Measurements from ENCODE around the gene STXBP5.

STXBP5 gene

GRCh38 chr6:147238906-147239305 lies 34.7 kb downstream of the STXBP5 start:
- H3K27ac ChIP-seq (ENCODE audit: low read length), result no peak overlapping the region
- TF ChIP-seq EZH2phosphoT487 (IDR thresholded peaks at IDR 0.05; ENCODE audit: low read depth), result no peak
- no peak for TF ChIP-seq CTCF (IDR thresholded peaks at IDR 0.05; ENCODE audit: low read depth, low read length)
- no peaks in the 10 kb centered on the region for H3K9me3 ChIP-seq (ENCODE audit: insufficient read depth, low read length)
- no peaks in the 10 kb centered on the region for H3K27me3 ChIP-seq (ENCODE audit: low read depth, low read length)
- no peaks in the 10 kb centered on the region for H3K4me1 ChIP-seq (ENCODE audit: low read length)
- H2AFZ ChIP-seq (ENCODE audit: low read depth, low read length), result no peak overlapping the region
- no peak overlapping the region for H3K9ac ChIP-seq (ENCODE audit: low read length)
- no peaks in the 10 kb centered on the region for H4K20me1 ChIP-seq (ENCODE audit: insufficient read depth, low read length)
- H3K36me3 ChIP-seq (replicated peaks; ENCODE audit: low read depth, low read length), result no peaks in the 10 kb centered on the region
- no peak overlapping the region for H3K4me2 ChIP-seq (ENCODE audit: low read length)
- H3K79me2 ChIP-seq (ENCODE audit: low read length), result no peaks in the 10 kb centered on the region
- no peak overlapping the region for H3K4me3 ChIP-seq (ENCODE audit: low read length)

DNA sequence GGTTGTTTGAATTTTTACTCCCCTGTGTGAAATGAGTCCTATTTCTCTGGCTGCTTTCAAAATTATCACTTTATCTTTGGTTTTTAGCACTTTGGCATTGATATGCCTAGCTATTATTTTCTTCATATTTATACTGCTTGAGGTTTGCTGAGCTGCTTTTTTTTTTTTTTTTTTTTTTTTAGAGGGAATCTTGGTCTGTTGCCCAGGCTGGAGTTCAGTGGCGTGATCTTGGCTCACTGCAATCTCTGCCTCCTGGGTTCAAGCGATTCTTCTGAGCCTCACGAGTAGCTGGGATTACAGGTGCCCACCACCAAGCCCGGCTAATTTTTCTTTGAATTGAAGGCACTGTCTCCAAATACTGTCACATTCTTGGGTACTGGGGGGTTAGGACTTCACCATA lies 40.6 kb downstream of the STXBP5 start:
- H3K9me3 ChIP-seq (ENCODE audit: insufficient read depth, low read length), result no peaks in the 10 kb centered on the region
- H3K27ac ChIP-seq (ENCODE audit: low read length), result no peak overlapping the region
- no peaks in the 10 kb centered on the region for H3K27me3 ChIP-seq (ENCODE audit: low read depth, low read length)
- H4K20me1 ChIP-seq (ENCODE audit: insufficient read depth, low read length), result no peaks in the 10 kb centered on the region
- H3K79me2 ChIP-seq (ENCODE audit: low read length), result no peaks in the 10 kb centered on the region
- H3K36me3 ChIP-seq (replicated peaks; ENCODE audit: low read depth, low read length), result no peaks in the 10 kb centered on the region
- no peak overlapping the region for H2AFZ ChIP-seq (ENCODE audit: low read depth, low read length)
- no peaks in the 10 kb centered on the region for H3K4me1 ChIP-seq (ENCODE audit: low read length)
- no peak overlapping the region for H3K9ac ChIP-seq (ENCODE audit: low read length)
- H3K4me2 ChIP-seq (ENCODE audit: low read length), result no peak overlapping the region
- H3K4me3 ChIP-seq (ENCODE audit: low read length), result no peak overlapping the region
- TF ChIP-seq CTCF (IDR thresholded peaks at IDR 0.05; ENCODE audit: low read depth, low read length) (no peak), EZH2phosphoT487 (IDR thresholded peaks at IDR 0.05; ENCODE audit: low read depth) (no peak)

DNA sequence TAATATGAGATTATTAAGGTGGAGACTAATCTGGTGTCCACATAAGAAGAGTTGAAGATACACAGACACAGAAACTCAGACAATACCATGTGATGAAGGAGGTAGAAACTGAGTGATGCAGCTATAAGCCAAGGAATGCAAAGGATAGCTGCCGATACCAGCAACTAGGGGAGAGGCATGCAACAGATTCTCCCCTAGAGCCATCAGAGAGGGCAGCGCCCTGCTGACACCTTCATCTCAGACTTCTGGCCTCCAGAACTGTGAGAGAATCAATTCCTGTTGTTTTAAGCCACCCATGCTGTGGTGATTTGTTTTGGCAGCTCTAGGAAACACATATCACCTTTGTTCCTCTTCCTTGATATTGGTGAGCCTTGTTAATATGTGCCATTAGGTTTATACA lies 41.5 kb downstream of the STXBP5 start:
- no peaks in the 10 kb centered on the region for H3K9me3 ChIP-seq (ENCODE audit: insufficient read depth, low read length)
- no peak overlapping the region for H2AFZ ChIP-seq (ENCODE audit: low read depth, low read length)
- no peak overlapping the region for H3K4me2 ChIP-seq (ENCODE audit: low read length)
- no peak overlapping the region for H3K9ac ChIP-seq (ENCODE audit: low read length)
- no peak overlapping the region for H3K4me3 ChIP-seq (ENCODE audit: low read length)
- no peak overlapping the region for H3K27ac ChIP-seq (ENCODE audit: low read length)
- TF ChIP-seq CTCF (IDR thresholded peaks at IDR 0.05; ENCODE audit: low read depth, low read length) (no peak), EZH2phosphoT487 (IDR thresholded peaks at IDR 0.05; ENCODE audit: low read depth) (no peak)
- H3K27me3 ChIP-seq (ENCODE audit: low read depth, low read length), result no peaks in the 10 kb centered on the region
- no peaks in the 10 kb centered on the region for H3K4me1 ChIP-seq (ENCODE audit: low read length)
- H4K20me1 ChIP-seq (ENCODE audit: insufficient read depth, low read length), result no peaks in the 10 kb centered on the region
- no peaks in the 10 kb centered on the region for H3K36me3 ChIP-seq (replicated peaks; ENCODE audit: low read depth, low read length)
- no peaks in the 10 kb centered on the region for H3K79me2 ChIP-seq (ENCODE audit: low read length)

- Histone ChIP-seq H3K79me2 (ENCODE audit: low read length) (no peaks in the 10 kb centered on the region), H3K27me3 (ENCODE audit: low read depth, low read length) (no peaks in the 10 kb centered on the region), H3K9me3 (ENCODE audit: insufficient read depth, low read length) (no peaks in the 10 kb centered on the region), H2AFZ (ENCODE audit: low read depth, low read length) (no peak overlapping the region), H3K4me3 (ENCODE audit: low read length) (no peak overlapping the region), H3K9ac (ENCODE audit: low read length) (no peak overlapping the region), H3K36me3 (replicated peaks; ENCODE audit: low read depth, low read length) (no peaks in the 10 kb centered on the region), H3K4me1 (ENCODE audit: low read length) (no peaks in the 10 kb centered on the region), H3K4me2 (ENCODE audit: low read length) (no peak overlapping the region), H4K20me1 (ENCODE audit: insufficient read depth, low read length) (no peaks in the 10 kb centered on the region), H3K27ac (ENCODE audit: low read length) (no peak overlapping the region)
- no peak for TF ChIP-seq EZH2phosphoT487 (IDR thresholded peaks at IDR 0.05; ENCODE audit: low read depth)
- TF ChIP-seq CTCF (IDR thresholded peaks at IDR 0.05; ENCODE audit: low read depth, low read length), result no peak
These were observed 42.8 kb downstream of the STXBP5 start for GRCh38 chr6:147246853-147247635.
